ENCODE data around the gene ZDHHC24.

DNA sequence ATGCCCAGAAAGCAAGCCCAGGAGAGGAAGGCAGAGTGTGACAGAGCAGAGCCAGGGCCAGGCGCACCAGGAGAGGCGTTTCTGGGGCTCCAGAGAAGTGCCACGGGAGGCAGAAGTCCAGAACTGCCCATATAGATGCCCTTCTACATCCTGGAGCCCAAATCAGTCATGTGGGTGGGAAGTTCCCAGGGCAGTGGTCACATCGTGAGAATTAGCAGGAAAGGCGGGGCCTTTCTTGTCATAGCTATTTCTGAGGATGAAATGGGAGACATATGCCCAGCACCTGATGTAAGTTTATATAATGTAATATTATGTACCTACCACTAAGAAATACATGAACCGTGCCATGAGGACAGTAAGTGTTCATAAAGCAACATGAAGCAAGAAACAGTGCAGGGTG lies 13.1 kb downstream of the ZDHHC24 start:
- TF ChIP-seq POLR2A (IDR thresholded peaks at IDR 0.05), result no peak
- TF ChIP-seq, protein P1, sequence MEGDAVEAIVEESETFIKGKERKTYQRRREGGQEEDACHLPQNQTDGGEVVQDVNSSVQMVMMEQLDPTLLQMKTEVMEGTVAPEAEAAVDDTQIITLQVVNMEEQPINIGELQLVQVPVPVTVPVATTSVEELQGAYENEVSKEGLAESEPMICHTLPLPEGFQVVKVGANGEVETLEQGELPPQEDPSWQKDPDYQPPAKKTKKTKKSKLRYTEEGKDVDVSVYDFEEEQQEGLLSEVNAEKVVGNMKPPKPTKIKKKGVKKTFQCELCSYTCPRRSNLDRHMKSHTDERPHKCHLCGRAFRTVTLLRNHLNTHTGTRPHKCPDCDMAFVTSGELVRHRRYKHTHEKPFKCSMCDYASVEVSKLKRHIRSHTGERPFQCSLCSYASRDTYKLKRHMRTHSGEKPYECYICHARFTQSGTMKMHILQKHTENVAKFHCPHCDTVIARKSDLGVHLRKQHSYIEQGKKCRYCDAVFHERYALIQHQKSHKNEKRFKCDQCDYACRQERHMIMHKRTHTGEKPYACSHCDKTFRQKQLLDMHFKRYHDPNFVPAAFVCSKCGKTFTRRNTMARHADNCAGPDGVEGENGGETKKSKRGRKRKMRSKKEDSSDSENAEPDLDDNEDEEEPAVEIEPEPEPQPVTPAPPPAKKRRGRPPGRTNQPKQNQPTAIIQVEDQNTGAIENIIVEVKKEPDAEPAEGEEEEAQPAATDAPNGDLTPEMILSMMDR (IDR thresholded peaks at IDR 0.05), result no peak
